Osteocyte (in vitro differentiated cells): ENCODE data around the gene ATP6V0A1. TPM values are rescaled to one million over a fixed set of nuclear protein-coding genes. Genes with fewer than 3 reads are reported as not detected.
"Not testable (repeated sequence)": the region's sequence is repeated elsewhere in the genome, so short reads cannot be mapped to it uniquely, and the experiment has no call there.

Source experiments
- DNase-seq: peaks from one replicate; pipeline ENCODE4 v3.0.0; 2021; ENCODE audit warnings: mixed read lengths; ENCODE audit not compliant: unreplicated experiment; ENCODE audit errors: extremely low spot score
- H3K27ac Mint-ChIP-seq: one replicate; pipeline ENCODE4 v1.8.0; 2021; ENCODE audit warnings: mild to moderate bottlenecking, mixed read lengths; ENCODE audit not compliant: unreplicated experiment
- H3K27me3 Mint-ChIP-seq: one replicate; pipeline ENCODE4 v1.8.0; 2021; ENCODE audit warnings: mixed read lengths; ENCODE audit not compliant: unreplicated experiment
- H3K36me3 Mint-ChIP-seq: one replicate; pipeline ENCODE4 v1.8.0; 2021; ENCODE audit warnings: mixed read lengths; ENCODE audit not compliant: unreplicated experiment
- H3K4me1 Mint-ChIP-seq: one replicate; pipeline ENCODE4 v1.8.0; 2021; ENCODE audit warnings: mixed read lengths; ENCODE audit not compliant: unreplicated experiment
- H3K4me3 Mint-ChIP-seq: one replicate; pipeline ENCODE4 v1.8.0; 2021; ENCODE audit warnings: mild to moderate bottlenecking, moderate library complexity, mixed read lengths; ENCODE audit not compliant: unreplicated experiment
- H3K9me3 Mint-ChIP-seq: one replicate; pipeline ENCODE4 v1.8.0; 2021; ENCODE audit warnings: mixed read lengths; ENCODE audit not compliant: unreplicated experiment
- CTCF ChIP-seq: fragments of 200-600 bp; sonication (generic); IDR thresholded peaks from 2 replicates; pipeline ENCODE4 v1.5.0; 2021; ENCODE audit warnings: antibody characterized with exemption, mild to moderate bottlenecking, moderate library complexity
- total RNA-seq: library from RNA; stranded (reverse); gene quantifications from 2 replicates; pipeline ENCODE4 v1.2.1, GENCODE V29; 2021

ATP6V0A1 gene
- total RNA-seq, 1 donor from 2014 or later = 63.2 TPM

GRCh38 chr17:42548993-42549755 lies 90.5 kb downstream of the ATP6V0A1 start:
- H3K27me3 Mint-ChIP-seq = no peaks in the 10 kb centered on the region
- H3K27ac Mint-ChIP-seq = no peak overlapping the region
- H3K4me3 Mint-ChIP-seq = no peak overlapping the region
- H3K9me3 Mint-ChIP-seq = no peaks in the 10 kb centered on the region
- no peak for DNase-seq
- peaks cover 10% of the 10 kb centered on the region for H3K4me1 Mint-ChIP-seq
- H3K36me3 Mint-ChIP-seq = peaks cover 5% of the 10 kb centered on the region
- no peak for TF ChIP-seq CTCF

- H3K27me3 Mint-ChIP-seq, DNase-seq, H3K9me3 Mint-ChIP-seq, H3K36me3 Mint-ChIP-seq: not testable (repeated sequence)
- Mint-ChIP-seq H3K4me3 (peak within 1 kb of the TSS; percentile 91), H3K4me1 (peaks cover 24% of the 10 kb centered on the region), H3K27ac (peak within 1 kb of the TSS; percentile 54)
Observed at GRCh38 chr17:42552736-42553135, 94.1 kb downstream of the ATP6V0A1 start, which contains the start of gene HSD17B1. Gene HSD17B1 (plus strand): TSS chr17:42552923. CDS start chr17:42552934, 11 bp downstream.

- H3K4me3 Mint-ChIP-seq = peak overlapping the region; percentile 91
- no peaks in the 10 kb centered on the region for H3K27me3 Mint-ChIP-seq
- peak overlapping the region; percentile 54 for H3K27ac Mint-ChIP-seq
Observed at GRCh38 chr17:42553161-42553818, 94.6 kb downstream of the ATP6V0A1 start.

GRCh38 chr17:42553866-42554249 lies 95.2 kb downstream of the ATP6V0A1 start:
- Mint-ChIP-seq H3K4me3 (peak overlapping the region; percentile 91), H3K4me1 (peaks cover 24% of the 10 kb centered on the region), H3K9me3 (no peaks in the 10 kb centered on the region), H3K27ac (peak overlapping the region; percentile 92), H3K36me3 (peaks cover 4% of the 10 kb centered on the region), H3K27me3 (no peaks in the 10 kb centered on the region)
- DNase-seq = no peak
- TF ChIP-seq CTCF = no peak

More at GRCh38 chr17:42553161-42553818, 94.6 kb downstream of the ATP6V0A1 start:
- DNase-seq = no peak
- TF ChIP-seq CTCF = no peak
- peaks cover 24% of the 10 kb centered on the region for H3K4me1 Mint-ChIP-seq
- H3K9me3 Mint-ChIP-seq = no peaks in the 10 kb centered on the region
- H3K36me3 Mint-ChIP-seq = peaks cover 4% of the 10 kb centered on the region

GRCh38 chr17:42554250-42555121 lies 95.8 kb downstream of the ATP6V0A1 start:
- peak; percentile 93 for DNase-seq
- Mint-ChIP-seq H3K9me3 (no peaks in the 10 kb centered on the region), H3K4me1 (peaks cover 24% of the 10 kb centered on the region), H3K36me3 (peaks cover 4% of the 10 kb centered on the region), H3K27ac (peak overlapping the region; percentile 92), H3K4me3 (peak overlapping the region; percentile 91), H3K27me3 (no peaks in the 10 kb centered on the region)
- TF ChIP-seq CTCF = no peak
